ENCODE results near the gene CYP2B6.

DNA sequence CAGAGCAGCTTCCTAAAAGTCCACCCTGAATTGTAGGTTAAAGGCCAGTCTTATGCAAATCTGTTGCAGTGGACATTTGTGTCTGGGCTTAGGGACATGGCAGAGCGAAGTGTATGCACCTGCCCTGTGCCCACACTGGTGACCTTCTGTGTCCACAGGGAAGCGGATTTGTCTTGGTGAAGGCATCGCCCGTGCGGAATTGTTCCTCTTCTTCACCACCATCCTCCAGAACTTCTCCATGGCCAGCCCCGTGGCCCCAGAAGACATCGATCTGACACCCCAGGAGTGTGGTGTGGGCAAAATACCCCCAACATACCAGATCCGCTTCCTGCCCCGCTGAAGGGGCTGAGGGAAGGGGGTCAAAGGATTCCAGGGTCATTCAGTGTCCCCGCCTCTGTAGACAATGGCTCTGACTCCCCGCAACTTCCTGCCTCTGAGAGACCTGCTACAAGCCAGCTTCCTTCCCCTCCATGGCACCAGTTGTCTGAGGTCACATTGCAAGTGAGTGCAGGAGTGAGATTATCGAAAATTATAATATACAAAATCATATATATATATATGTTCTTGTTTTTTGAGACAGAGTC, 25.5 kb downstream of the CYP2B6 start:
- TF ChIP-seq STAG1 (CRISPR knock-in tag; IDR thresholded peaks at IDR 0.05) (no peak), ZNF747 (CRISPR knock-in tag; IDR thresholded peaks at IDR 0.05; ENCODE audit: borderline replicate concordance) (no peak), MAFK (conservative IDR thresholded peaks at IDR 0.05 in 1 of 2, IDR thresholded peaks at IDR 0.05 in 1 of 2; ENCODE audit: low read length in 2 of 2) (no peak), MYC (CRISPR knock-in tag; IDR thresholded peaks at IDR 0.05; ENCODE audit: borderline replicate concordance) (no peak)

Measured in HepG2 (cell line).